Type B pancreatic cell (in vitro differentiated cells): Measurements from ENCODE around the gene CACNG1. TPM values are rescaled to one million over a fixed set of nuclear protein-coding genes. Genes with fewer than 3 reads are reported as not detected.
A peak's percentile ranks its signal among the peaks of the same experiment; 100 is the strongest.

Source experiments
- DNase-seq: peaks from one replicate; pipeline ENCODE4 v3.0.0; 2021; ENCODE audit warnings: mixed read lengths; ENCODE audit not compliant: unreplicated experiment; ENCODE audit errors: extremely low spot score
- H3K27ac Mint-ChIP-seq: 2 replicates; pipeline ENCODE4 v1.8.0; 2021; ENCODE audit warnings: mild to moderate bottlenecking, mixed read lengths
- H3K27me3 Mint-ChIP-seq: 2 replicates; pipeline ENCODE4 v1.8.0; 2021; ENCODE audit warnings: mixed read lengths
- H3K36me3 Mint-ChIP-seq: 2 replicates; pipeline ENCODE4 v1.8.0; 2021; ENCODE audit warnings: mixed read lengths
- H3K4me1 Mint-ChIP-seq: one replicate; pipeline ENCODE4 v1.8.0; 2021; ENCODE audit warnings: mixed read lengths; ENCODE audit not compliant: unreplicated experiment
- H3K4me3 Mint-ChIP-seq: 2 replicates; pipeline ENCODE4 v1.8.0; 2021; ENCODE audit warnings: mild to moderate bottlenecking, mixed read lengths
- H3K9me3 Mint-ChIP-seq: 2 replicates; pipeline ENCODE4 v1.8.0; 2021; ENCODE audit warnings: mixed read lengths
- CTCF ChIP-seq: fragments of 200-600 bp; sonication (generic); conservative IDR thresholded peaks from 2 replicates; pipeline ENCODE4 v1.5.0; 2021; ENCODE audit warnings: antibody characterized with exemption, mild to moderate bottlenecking
- total RNA-seq: library from RNA; stranded (reverse); gene quantifications from 2 replicates; pipeline ENCODE4 v1.2.1, GENCODE V29; 2021; ENCODE audit warnings: low replicate concordance

Gene CACNG1
- total RNA-seq, 1 donor from 2014 or later = 0.24 TPM

GRCh38 chr17:67052720-67053437 is 8.5 kb downstream of the CACNG1 start:
- H3K27me3 Mint-ChIP-seq = no peaks in the 10 kb centered on the region
- H3K4me1 Mint-ChIP-seq = no peaks in the 10 kb centered on the region
- no peak overlapping the region for H3K27ac Mint-ChIP-seq
- no peaks in the 10 kb centered on the region for H3K36me3 Mint-ChIP-seq
- no peak for DNase-seq
- H3K9me3 Mint-ChIP-seq = peaks cover 8% of the 10 kb centered on the region
- no peak for TF ChIP-seq CTCF
- H3K4me3 Mint-ChIP-seq = no peak overlapping the region

GRCh38 chr17:67053438-67054000 is 9.2 kb downstream of the CACNG1 start:
- no peak for TF ChIP-seq CTCF
- no peak for DNase-seq
- no peak overlapping the region for H3K27ac Mint-ChIP-seq
- peaks cover 7% of the 10 kb centered on the region for H3K9me3 Mint-ChIP-seq
- no peaks in the 10 kb centered on the region for H3K36me3 Mint-ChIP-seq
- H3K4me1 Mint-ChIP-seq = no peaks in the 10 kb centered on the region
- no peak overlapping the region for H3K4me3 Mint-ChIP-seq
- no peaks in the 10 kb centered on the region for H3K27me3 Mint-ChIP-seq

- no peak for TF ChIP-seq CTCF
- H3K4me1 Mint-ChIP-seq = no peaks in the 10 kb centered on the region
- peaks cover 1% of the 10 kb centered on the region for H3K9me3 Mint-ChIP-seq
- DNase-seq = peak; percentile 62
- H3K27ac Mint-ChIP-seq = no peak overlapping the region
- H3K27me3 Mint-ChIP-seq = no peaks in the 10 kb centered on the region
- no peak overlapping the region for H3K4me3 Mint-ChIP-seq
- H3K36me3 Mint-ChIP-seq = no peaks in the 10 kb centered on the region
Measured at GRCh38 chr17:67054011-67054591, 9.7 kb downstream of the CACNG1 start.

GRCh38 chr17:67054608-67055007 is 10.3 kb downstream of the CACNG1 start:
- H3K9me3 Mint-ChIP-seq = no peaks in the 10 kb centered on the region
- no peak for TF ChIP-seq CTCF
- no peak overlapping the region for H3K27ac Mint-ChIP-seq
- no peaks in the 10 kb centered on the region for H3K27me3 Mint-ChIP-seq
- H3K4me1 Mint-ChIP-seq = no peaks in the 10 kb centered on the region
- H3K4me3 Mint-ChIP-seq = no peak overlapping the region
- no peak for DNase-seq
- H3K36me3 Mint-ChIP-seq = no peaks in the 10 kb centered on the region

- no peaks in the 10 kb centered on the region for H3K36me3 Mint-ChIP-seq
- H3K27ac Mint-ChIP-seq = no peak overlapping the region
- no peaks in the 10 kb centered on the region for H3K4me1 Mint-ChIP-seq
- H3K4me3 Mint-ChIP-seq = no peak overlapping the region
- DNase-seq = peak; percentile 59
- TF ChIP-seq CTCF = no peak
- no peaks in the 10 kb centered on the region for H3K9me3 Mint-ChIP-seq
- H3K27me3 Mint-ChIP-seq = no peaks in the 10 kb centered on the region
Measured at GRCh38 chr17:67055041-67055443, 10.7 kb downstream of the CACNG1 start.
